GM13977 (cell line): ENCODE results near the gene DNHD1.

ENCODE experiments used
- DNase-seq: peaks from one replicate; pipeline ENCODE4 v3.0.0; 2012; ENCODE audit warnings: low spot score
- CTCF ChIP-seq: IDR thresholded peaks from 2 replicates; pipeline ENCODE4 v1.5.1; 2012; ENCODE audit warnings: mild to moderate bottlenecking, control low read depth; ENCODE audit not compliant: insufficient read depth; ENCODE audit errors: extremely low read depth, missing control alignments
- in situ Hi-C: fragments of 300-500 bp; cut with MboI; formaldehyde crosslinking; loops from one replicate; pipeline ENCODE4 v1.12.0; 2022; ENCODE audit warnings: low sequenced_read_pairs, low pct_unique_long_range_greater_than_20kb, mixed read lengths, inconsistent platforms; ENCODE audit not compliant: unreplicated experiment

Gene DNHD1

GRCh38 chr11:6485661-6486060 lies 11.4 kb upstream of the DNHD1 start:
- no peak for TF ChIP-seq CTCF
- in situ Hi-C loops = no loop called here

GRCh38 chr11:6486256-6486655 lies 10.8 kb upstream of the DNHD1 start:
- in situ Hi-C loops = no loop called here

More at GRCh38 chr11:6485661-6486060, 11.4 kb upstream of the DNHD1 start:
- no peak for DNase-seq

GRCh38 chr11:6486938-6487337 lies 10.1 kb upstream of the DNHD1 start:
- no peak for DNase-seq
- TF ChIP-seq CTCF = no peak
- in situ Hi-C loops = no loop called here

More at GRCh38 chr11:6486256-6486655, 10.8 kb upstream of the DNHD1 start:
- DNase-seq = no peak
- no peak for TF ChIP-seq CTCF

GRCh38 chr11:6488342-6488741 lies 8.7 kb upstream of the DNHD1 start:
- no peak for TF ChIP-seq CTCF
- DNase-seq = no peak
- in situ Hi-C loops = no loop called here

GRCh38 chr11:6488821-6489220 lies 8.3 kb upstream of the DNHD1 start:
- DNase-seq = no peak
- TF ChIP-seq CTCF = no peak
- in situ Hi-C loops = no loop called here

- in situ Hi-C loops = no loop called here
- TF ChIP-seq CTCF = no peak
- DNase-seq = no peak
These were observed 7.8 kb upstream of the DNHD1 start for GRCh38 chr11:6489306-6489705.

GRCh38 chr11:6498121-6498520 lies 1.0 kb downstream of the DNHD1 start:
- no peak for TF ChIP-seq CTCF

More at GRCh38 chr11:6498121-6498520, 1.0 kb downstream of the DNHD1 start:
- in situ Hi-C loops = no loop called here
- no peak for DNase-seq
